Parathyroid adenoma (tissue), 2 donors: Measurements from ENCODE around the gene CDR2L.

Experiments used
- H2AFZ ChIP-seq: fragments of 300-600 bp; sonication (generic); one replicate; pipeline ENCODE4 v1.7.0; 2017; ENCODE audit warnings: antibody characterized with exemption, mild to moderate bottlenecking
- H3K27ac ChIP-seq: fragments of 300-600 bp; sonication (generic); one replicate; pipeline ENCODE4 v1.7.0; 2017
- H3K27me3 ChIP-seq: fragments of 300-600 bp; sonication (generic); one replicate; pipeline ENCODE4 v1.7.0; 2017; ENCODE audit warnings: low read length; ENCODE audit not compliant: control insufficient read depth, insufficient read depth
- H3K36me3 ChIP-seq: fragments of 300-600 bp; sonication (generic); one replicate; pipeline ENCODE4 v1.7.0; 2017; ENCODE audit warnings: low read length; ENCODE audit not compliant: control insufficient read depth, insufficient read depth
- H3K4me1 ChIP-seq: fragments of 300-600 bp; sonication (generic); one replicate; pipeline ENCODE4 v1.7.0; 2017; ENCODE audit warnings: control low read depth
- H3K4me2 ChIP-seq: fragments of 300-600 bp; sonication (generic); one replicate; pipeline ENCODE4 v1.7.0; 2017; ENCODE audit warnings: low read length
- H3K4me3 ChIP-seq: fragments of 300-600 bp; sonication (generic); one replicate; pipeline ENCODE4 v1.7.0; 2017; ENCODE audit warnings: low read depth, low read length
- H3K79me2 ChIP-seq: fragments of 300-600 bp; sonication (generic); one replicate; pipeline ENCODE4 v1.7.0; 2017; ENCODE audit warnings: control low read depth
- H3K9ac ChIP-seq: fragments of 300-600 bp; sonication (generic); one replicate; pipeline ENCODE4 v1.7.0; 2017; ENCODE audit warnings: mild to moderate bottlenecking
- H3K9me3 ChIP-seq: fragments of 300-600 bp; sonication (generic); one replicate; pipeline ENCODE4 v1.7.0; 2017; ENCODE audit warnings: low read length; ENCODE audit not compliant: control insufficient read depth
- TF ChIP-seq, protein P1 (sequence below): fragments of 300-600 bp; sonication (generic); IDR thresholded peaks from one replicate; pipeline ENCODE4 v1.7.0; 2017; ENCODE audit warnings: antibody characterized with exemption, mild to moderate bottlenecking
- donor health status: primary hyperparathyroidism.

Gene CDR2L

DNA sequence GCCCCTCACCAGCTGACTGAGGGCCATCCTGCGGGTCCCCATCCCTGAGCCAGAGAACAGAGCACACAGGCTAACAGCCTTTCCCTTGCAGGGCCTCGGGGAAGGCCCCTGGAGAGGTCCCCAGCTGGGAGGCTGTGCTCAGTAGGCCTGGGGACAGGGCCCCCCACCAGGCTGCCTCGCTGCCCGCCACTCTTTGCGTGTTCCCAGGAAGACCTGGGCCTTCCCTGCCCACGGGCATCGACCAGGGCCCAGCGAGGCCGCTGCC is 15.7 kb upstream of the CDR2L start:
- TF ChIP-seq, protein P1, sequence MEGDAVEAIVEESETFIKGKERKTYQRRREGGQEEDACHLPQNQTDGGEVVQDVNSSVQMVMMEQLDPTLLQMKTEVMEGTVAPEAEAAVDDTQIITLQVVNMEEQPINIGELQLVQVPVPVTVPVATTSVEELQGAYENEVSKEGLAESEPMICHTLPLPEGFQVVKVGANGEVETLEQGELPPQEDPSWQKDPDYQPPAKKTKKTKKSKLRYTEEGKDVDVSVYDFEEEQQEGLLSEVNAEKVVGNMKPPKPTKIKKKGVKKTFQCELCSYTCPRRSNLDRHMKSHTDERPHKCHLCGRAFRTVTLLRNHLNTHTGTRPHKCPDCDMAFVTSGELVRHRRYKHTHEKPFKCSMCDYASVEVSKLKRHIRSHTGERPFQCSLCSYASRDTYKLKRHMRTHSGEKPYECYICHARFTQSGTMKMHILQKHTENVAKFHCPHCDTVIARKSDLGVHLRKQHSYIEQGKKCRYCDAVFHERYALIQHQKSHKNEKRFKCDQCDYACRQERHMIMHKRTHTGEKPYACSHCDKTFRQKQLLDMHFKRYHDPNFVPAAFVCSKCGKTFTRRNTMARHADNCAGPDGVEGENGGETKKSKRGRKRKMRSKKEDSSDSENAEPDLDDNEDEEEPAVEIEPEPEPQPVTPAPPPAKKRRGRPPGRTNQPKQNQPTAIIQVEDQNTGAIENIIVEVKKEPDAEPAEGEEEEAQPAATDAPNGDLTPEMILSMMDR, result no peak
- H3K9ac ChIP-seq, result no peak overlapping the region
- H3K4me2 ChIP-seq, result peak overlapping the region; percentile 88
- H3K4me3 ChIP-seq, result peak overlapping the region; percentile 68
- H3K79me2 ChIP-seq, result peaks cover 6% of the 10 kb centered on the region
- peak overlapping the region; percentile 15 for H3K27ac ChIP-seq
- H3K9me3 ChIP-seq, result no peaks in the 10 kb centered on the region
- H2AFZ ChIP-seq, result peak overlapping the region; percentile 93
- no peaks in the 10 kb centered on the region for H3K27me3 ChIP-seq
- peaks cover 3% of the 10 kb centered on the region for H3K4me1 ChIP-seq
- H3K36me3 ChIP-seq, result no peaks in the 10 kb centered on the region

DNA sequence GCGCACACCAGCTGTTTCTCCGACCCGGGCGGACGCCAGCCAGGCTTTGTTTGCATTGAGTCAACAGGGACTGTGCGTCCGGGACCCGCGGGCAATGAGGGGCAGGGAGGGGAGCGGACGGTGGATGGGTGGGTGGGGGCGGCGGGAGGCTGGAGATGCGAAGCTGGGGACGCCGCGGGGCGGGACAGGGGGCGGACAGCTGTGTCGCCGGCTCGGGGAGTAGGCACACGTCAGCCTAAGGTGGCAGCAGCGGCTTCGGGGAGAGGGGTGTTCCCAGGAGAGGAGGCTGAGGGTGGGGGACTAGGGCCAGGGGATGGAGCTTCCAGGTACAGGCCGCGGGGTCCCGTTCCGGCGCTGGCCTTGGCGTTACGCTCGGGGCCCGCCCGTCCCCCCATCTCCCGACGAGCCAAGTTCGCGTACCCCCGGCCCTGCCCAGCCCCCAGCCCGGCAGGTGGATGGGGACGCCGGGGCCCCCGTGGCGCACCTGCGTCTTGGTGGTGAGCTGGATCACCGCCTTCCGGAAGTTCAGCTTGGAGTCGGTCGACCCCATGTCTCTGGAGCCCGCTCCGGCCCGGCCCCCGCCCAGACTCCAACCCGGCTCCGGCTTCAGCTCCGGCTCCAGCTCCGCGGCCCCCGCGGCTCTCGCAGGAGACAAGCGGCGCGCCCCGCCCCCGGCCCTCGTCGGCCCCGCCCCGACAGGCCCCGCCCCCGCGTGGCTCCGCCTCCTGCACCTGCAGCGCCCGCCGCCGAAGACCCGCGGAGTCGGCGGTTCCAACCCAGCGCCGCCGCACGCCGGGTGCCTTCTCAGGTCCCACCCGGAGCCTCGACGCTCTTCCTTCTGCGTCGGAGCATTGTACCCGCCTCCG is 15.1 kb upstream of the CDR2L start, which contains the start of gene HID1:
Gene HID1, minus strand, starts transcription at position 653 of the 866 bp plus-strand sequence. Its CDS starts 103 bp downstream, at position 550.
- H3K27ac ChIP-seq, result peak within 1 kb of the TSS; percentile 15
- H3K36me3 ChIP-seq, result no peaks in the 10 kb centered on the region
- peak within 1 kb of the TSS; percentile 68 for H3K4me3 ChIP-seq
- peak within 1 kb of the TSS; percentile 93 for H2AFZ ChIP-seq
- H3K9me3 ChIP-seq, result no peaks in the 10 kb centered on the region
- H3K27me3 ChIP-seq, result no peaks in the 10 kb centered on the region
- TF ChIP-seq, protein P1, result no peak
- peak within 1 kb of the TSS; percentile 84 for H3K9ac ChIP-seq
- H3K79me2 ChIP-seq, result peaks cover 6% of the 10 kb centered on the region
- H3K4me2 ChIP-seq, result peak within 1 kb of the TSS; percentile 88
- H3K4me1 ChIP-seq, result peaks cover 3% of the 10 kb centered on the region

DNA sequence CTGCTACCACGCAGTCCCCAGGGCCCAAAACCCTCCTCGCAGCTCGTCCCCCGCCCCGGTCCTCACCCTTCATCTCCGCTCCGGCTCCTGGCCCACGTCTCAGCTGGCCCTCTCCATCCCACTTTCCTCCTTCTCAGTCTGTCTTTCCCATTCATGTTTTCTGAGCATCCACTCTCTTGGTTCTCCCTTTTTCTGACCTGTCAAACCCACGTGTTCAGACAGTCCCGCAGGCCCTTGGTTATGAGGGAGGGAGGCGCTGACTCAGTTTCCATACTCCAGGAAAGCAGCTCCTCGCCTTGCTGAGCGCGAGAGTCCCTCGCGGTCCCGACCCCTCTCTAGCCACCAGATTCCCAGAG is 14.5 kb upstream of the CDR2L start:
- H3K27me3 ChIP-seq, result no peaks in the 10 kb centered on the region
- H3K36me3 ChIP-seq, result no peaks in the 10 kb centered on the region
- H3K79me2 ChIP-seq, result peaks cover 6% of the 10 kb centered on the region
- H3K4me1 ChIP-seq, result peaks cover 3% of the 10 kb centered on the region
- H3K9me3 ChIP-seq, result no peaks in the 10 kb centered on the region
- peak overlapping the region; percentile 93 for H2AFZ ChIP-seq
- H3K4me3 ChIP-seq, result peak overlapping the region; percentile 68
- TF ChIP-seq, protein P1, result no peak
- H3K9ac ChIP-seq, result no peak overlapping the region
- H3K4me2 ChIP-seq, result peak overlapping the region; percentile 88
- no peak overlapping the region for H3K27ac ChIP-seq

DNA sequence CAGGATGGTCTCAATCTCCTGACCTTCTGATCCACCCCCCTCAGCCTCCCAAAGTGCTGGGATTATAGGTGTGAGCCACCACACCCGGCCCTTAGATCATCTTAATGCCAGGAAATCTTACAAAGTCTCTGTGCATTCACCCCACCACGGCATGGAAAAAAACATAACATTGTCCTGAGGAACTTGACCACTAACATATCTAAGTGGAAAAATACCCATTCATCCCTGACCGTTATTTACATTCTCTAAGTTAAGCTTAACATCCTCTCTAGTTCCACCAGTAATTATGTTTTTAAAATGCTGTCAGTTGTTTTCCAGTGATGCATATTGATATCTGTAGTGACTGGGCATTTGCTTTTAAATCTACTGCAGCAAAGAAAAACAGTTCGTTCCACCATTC is 11.5 kb upstream of the CDR2L start:
- Histone ChIP-seq H3K9ac (no peak overlapping the region), H3K79me2 (peaks cover 6% of the 10 kb centered on the region), H3K4me1 (peaks cover 3% of the 10 kb centered on the region), H3K27me3 (no peaks in the 10 kb centered on the region), H3K4me2 (no peak overlapping the region), H3K36me3 (no peaks in the 10 kb centered on the region), H3K9me3 (no peaks in the 10 kb centered on the region), H3K27ac (no peak overlapping the region), H2AFZ (no peak overlapping the region), H3K4me3 (no peak overlapping the region)
- TF ChIP-seq, protein P1, result no peak

DNA sequence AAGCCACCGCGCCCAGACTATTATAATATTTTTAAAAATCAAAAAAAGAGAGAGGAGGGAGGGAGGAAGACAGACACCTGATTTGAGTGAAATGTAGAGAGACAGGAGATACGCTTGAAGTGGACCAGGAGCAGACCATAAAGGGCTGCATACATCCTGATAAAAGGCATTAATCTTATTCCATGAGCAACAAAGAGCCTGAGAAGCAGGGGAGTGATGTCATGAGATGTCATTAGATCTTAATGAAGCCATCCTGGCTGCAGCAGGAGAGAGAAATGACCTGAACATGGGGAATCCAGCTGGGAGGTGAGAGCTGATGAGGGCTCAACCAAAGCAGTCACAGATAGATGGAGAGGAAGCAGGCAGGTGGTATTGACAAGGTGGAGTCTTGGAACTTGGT is 9.6 kb upstream of the CDR2L start:
- Histone ChIP-seq H3K27ac (no peak overlapping the region), H3K79me2 (no peaks in the 10 kb centered on the region), H3K36me3 (no peaks in the 10 kb centered on the region), H3K9ac (no peak overlapping the region), H3K4me1 (peaks cover 6% of the 10 kb centered on the region), H3K27me3 (no peaks in the 10 kb centered on the region), H3K9me3 (no peaks in the 10 kb centered on the region), H2AFZ (no peak overlapping the region), H3K4me2 (no peak overlapping the region), H3K4me3 (no peak overlapping the region)
- TF ChIP-seq, protein P1, result no peak
